GM10248 (cell line): ENCODE results near the gene ARHGAP4.

Experiments
- CTCF ChIA-PET: fragments of 300-600 bp; sonication (Branson Sonifier 250); formaldehyde crosslinking; extraction: SDS; loops from one replicate; lab custom pipeline; 2021; ENCODE audit warnings: antibody characterized with exemption; lab: Yijun Ruan, JAX
- POLR2A ChIA-PET: fragments of 350-650 bp; sonication (Branson Sonifier 250); formaldehyde crosslinking; extraction: SDS; loops from one replicate; lab custom pipeline; 2020; ENCODE audit warnings: antibody characterized with exemption; lab: Yijun Ruan, JAX
- DNase-seq: peaks from one replicate; pipeline ENCODE4 v3.0.0; 2012; ENCODE audit errors: extremely low spot score
- CTCF ChIP-seq: IDR thresholded peaks from 2 replicates; pipeline ENCODE4 v1.5.1; 2012; ENCODE audit warnings: mild to moderate bottlenecking, low read depth; ENCODE audit errors: extremely low read depth, missing control alignments, control extremely low read depth

The ARHGAP4 gene

GRCh38 chrX:153873282-153874084, 52.6 kb downstream of the ARHGAP4 start:
- no peak for TF ChIP-seq CTCF
- DNase-seq = peak; percentile 18
- ChIA-PET POLR2A (no interaction called here), CTCF (no interaction called here)

GRCh38 chrX:153871946-153872878, 53.9 kb downstream of the ARHGAP4 start:
- DNase-seq = no peak
- TF ChIP-seq CTCF = no peak
- ChIA-PET POLR2A (no interaction called here), CTCF (no interaction called here)

GRCh38 chrX:153871451-153871850, 54.6 kb downstream of the ARHGAP4 start:
- DNase-seq = no peak
- CTCF ChIA-PET = no interaction called here
- POLR2A ChIA-PET = no interaction called here
- no peak for TF ChIP-seq CTCF

GRCh38 chrX:153870791-153871360, 55.2 kb downstream of the ARHGAP4 start:
- DNase-seq = no peak
- TF ChIP-seq CTCF = no peak
- ChIA-PET POLR2A (no interaction called here), CTCF (no interaction called here)

GRCh38 chrX:153870288-153870690, 55.8 kb downstream of the ARHGAP4 start:
- no peak for DNase-seq
- POLR2A ChIA-PET = no interaction called here
- CTCF ChIA-PET = no interaction called here
- TF ChIP-seq CTCF = no peak
